Measurements from ENCODE around the gene FAM200C. TPM values are rescaled to one million over a fixed set of nuclear protein-coding genes. Genes with fewer than 3 reads are reported as not detected.

Gene FAM200C
- total and polyA plus RNA-seq, 10 donors: 1.6 to 5.9 (median 2.5) TPM

DNA sequence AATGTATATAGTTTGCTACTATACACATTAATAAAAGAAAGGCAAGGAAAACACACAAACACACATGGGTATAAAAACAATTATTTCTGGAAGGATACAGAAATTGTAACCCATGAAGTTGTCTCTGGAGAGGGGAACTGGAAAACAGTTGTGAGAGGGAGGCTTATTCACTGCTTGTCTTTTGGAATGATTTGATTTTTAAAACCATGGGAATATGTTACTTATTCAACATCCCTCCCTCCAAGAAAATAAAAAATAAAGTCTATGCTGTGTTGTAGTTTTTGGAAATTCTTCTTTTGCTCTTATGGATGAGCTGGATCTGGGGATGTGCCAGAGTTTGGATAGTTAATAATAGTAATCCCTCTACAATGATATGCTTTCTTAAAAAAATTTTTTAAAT lies 23.4 kb downstream of the FAM200C start:
- H3K27me3 ChIP-seq (replicated peaks in 1 of 7): peaks cover 0 to 50% (median 0%) of the 10 kb centered on the region in 7 donors
- TF ChIP-seq POLR2A (IDR thresholded peaks at IDR 0.05) (no peak), POLR2AphosphoS5 (IDR thresholded peaks at IDR 0.05) (no peak)
- TF ChIP-seq, protein P1, sequence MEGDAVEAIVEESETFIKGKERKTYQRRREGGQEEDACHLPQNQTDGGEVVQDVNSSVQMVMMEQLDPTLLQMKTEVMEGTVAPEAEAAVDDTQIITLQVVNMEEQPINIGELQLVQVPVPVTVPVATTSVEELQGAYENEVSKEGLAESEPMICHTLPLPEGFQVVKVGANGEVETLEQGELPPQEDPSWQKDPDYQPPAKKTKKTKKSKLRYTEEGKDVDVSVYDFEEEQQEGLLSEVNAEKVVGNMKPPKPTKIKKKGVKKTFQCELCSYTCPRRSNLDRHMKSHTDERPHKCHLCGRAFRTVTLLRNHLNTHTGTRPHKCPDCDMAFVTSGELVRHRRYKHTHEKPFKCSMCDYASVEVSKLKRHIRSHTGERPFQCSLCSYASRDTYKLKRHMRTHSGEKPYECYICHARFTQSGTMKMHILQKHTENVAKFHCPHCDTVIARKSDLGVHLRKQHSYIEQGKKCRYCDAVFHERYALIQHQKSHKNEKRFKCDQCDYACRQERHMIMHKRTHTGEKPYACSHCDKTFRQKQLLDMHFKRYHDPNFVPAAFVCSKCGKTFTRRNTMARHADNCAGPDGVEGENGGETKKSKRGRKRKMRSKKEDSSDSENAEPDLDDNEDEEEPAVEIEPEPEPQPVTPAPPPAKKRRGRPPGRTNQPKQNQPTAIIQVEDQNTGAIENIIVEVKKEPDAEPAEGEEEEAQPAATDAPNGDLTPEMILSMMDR (IDR thresholded peaks at IDR 0.05 in 8 of 11, conservative IDR thresholded peaks at IDR 0.05 in 3 of 11): no peak
- intact Hi-C loops (cut with DNase I; ENCODE audit: low total_unique reads): no loop called here

DNA sequence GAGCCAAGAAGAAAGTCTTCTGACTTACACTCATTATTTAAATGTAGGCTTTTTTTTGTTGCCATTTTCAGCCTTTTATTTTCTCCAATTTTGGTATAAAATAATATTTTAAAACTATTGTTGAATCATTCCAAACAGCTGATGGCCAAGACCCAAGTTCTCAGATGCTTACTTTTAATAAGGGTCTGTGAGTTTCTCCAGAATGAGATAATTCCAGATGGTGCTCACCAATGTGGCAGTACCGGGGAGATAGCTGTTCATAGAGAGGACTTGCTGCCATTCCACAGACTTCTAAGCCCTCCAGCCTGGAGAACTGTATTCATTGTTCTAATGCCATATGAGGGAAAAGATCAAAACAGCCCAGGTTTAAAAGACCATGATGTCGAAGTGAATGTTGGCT lies 24.2 kb downstream of the FAM200C start:
- intact Hi-C loops (cut with DNase I; ENCODE audit: low total_unique reads): no loop called here
- TF ChIP-seq, protein P1 (IDR thresholded peaks at IDR 0.05 in 8 of 11, conservative IDR thresholded peaks at IDR 0.05 in 3 of 11): no peak
- no peak for TF ChIP-seq POLR2AphosphoS5 (IDR thresholded peaks at IDR 0.05)
- no peak for TF ChIP-seq POLR2A (IDR thresholded peaks at IDR 0.05)
- Histone ChIP-seq H3K9me3 (no peaks in the 10 kb centered on the region), H3K4me1 (peaks cover 0 to 3% (median under 1%) of the 10 kb centered on the region in 6 donors), H3K4me3 (no peak overlapping the region), H3K27ac (no peak overlapping the region), H3K36me3 (no peaks in the 10 kb centered on the region), H3K27me3 (replicated peaks in 1 of 7) (peaks cover 0 to 57% (median 1%) of the 10 kb centered on the region in 7 donors)
- DNase-seq: no peak
- 86 to 97% (median 89%) methylated on average over 2 of the region's 2 CpGs for WGBS, 5 donors

More for the DNA sequence above, 23.4 kb downstream of the FAM200C start:
- Histone ChIP-seq H3K4me1 (no peaks in the 10 kb centered on the region), H3K27ac (no peak overlapping the region), H3K9me3 (no peaks in the 10 kb centered on the region), H3K4me3 (no peak overlapping the region), H3K36me3 (no peaks in the 10 kb centered on the region)
- DNase-seq: no peak

DNA sequence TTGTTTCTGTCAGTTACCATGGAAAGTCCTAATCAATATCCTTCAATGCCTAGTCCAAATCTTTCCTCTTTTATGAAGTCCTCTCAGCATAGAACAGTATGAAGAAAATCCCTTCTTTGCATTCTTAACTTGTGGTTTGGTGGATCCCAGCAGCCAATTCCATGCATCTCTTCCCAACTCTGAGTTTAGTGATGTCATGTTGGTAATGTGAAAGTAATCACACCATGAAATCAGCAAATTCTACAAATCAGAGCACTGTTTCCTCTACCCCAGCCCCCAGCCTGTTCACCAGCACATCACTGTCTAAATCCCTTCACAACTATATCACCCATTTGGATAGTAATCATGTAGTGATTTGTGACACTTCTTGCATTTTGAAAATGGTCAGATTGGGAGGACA lies 24.7 kb downstream of the FAM200C start:
- no peak for DNase-seq
- peaks cover 0 to 62% (median 7%) of the 10 kb centered on the region in 7 donors for H3K27me3 ChIP-seq (replicated peaks in 1 of 7)
- TF ChIP-seq POLR2A (IDR thresholded peaks at IDR 0.05): no peak
- TF ChIP-seq POLR2AphosphoS5 (IDR thresholded peaks at IDR 0.05): no peak
- TF ChIP-seq, protein P1 (IDR thresholded peaks at IDR 0.05 in 8 of 11, conservative IDR thresholded peaks at IDR 0.05 in 3 of 11): no peak
- H3K36me3 ChIP-seq: no peaks in the 10 kb centered on the region
- peaks cover 0 to 8% (median 6%) of the 10 kb centered on the region in 6 donors for H3K4me1 ChIP-seq
- intact Hi-C loops (cut with DNase I; ENCODE audit: low total_unique reads): no loop called here
- no peak overlapping the region for H3K27ac ChIP-seq
- H3K4me3 ChIP-seq: no peak overlapping the region
- H3K9me3 ChIP-seq: no peaks in the 10 kb centered on the region

DNA sequence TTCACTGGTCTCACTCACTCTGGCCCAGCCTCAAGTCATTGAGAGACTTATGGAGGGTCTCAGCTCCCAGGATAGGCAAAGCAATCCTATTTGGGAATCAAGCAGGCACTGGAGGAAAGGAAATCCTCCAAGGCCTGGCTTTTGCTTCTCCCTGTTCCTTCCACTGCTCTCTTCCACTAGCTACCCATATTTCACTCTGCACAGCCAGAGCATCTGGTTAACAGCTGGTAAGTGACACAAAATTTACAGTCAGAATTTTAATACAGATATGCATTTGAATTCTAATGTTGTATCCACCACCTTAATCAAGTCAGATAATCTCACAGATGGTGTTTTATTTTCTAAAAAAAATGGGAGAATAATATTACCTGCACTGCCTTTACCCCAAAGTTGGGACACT lies 28.6 kb downstream of the FAM200C start:
- TF ChIP-seq, protein P1 (IDR thresholded peaks at IDR 0.05 in 8 of 11, conservative IDR thresholded peaks at IDR 0.05 in 3 of 11): no peak
- no peak for TF ChIP-seq POLR2A (IDR thresholded peaks at IDR 0.05)
- Histone ChIP-seq H3K36me3 (no peaks in the 10 kb centered on the region), H3K9me3 (no peaks in the 10 kb centered on the region), H3K4me1 (peaks cover 0 to 16% (median 11%) of the 10 kb centered on the region in 6 donors), H3K4me3 (no peak overlapping the region), H3K27ac (no peak overlapping the region), H3K27me3 (replicated peaks in 1 of 7) (peaks cover 0 to 85% (median 23%) of the 10 kb centered on the region in 7 donors)
- intact Hi-C loops (cut with DNase I; ENCODE audit: low total_unique reads): no loop called here
- DNase-seq: no peak

Measured in spleen (tissue), 11 donors.